Loucy (cell line): ENCODE results near the gene SECISBP2L.

Experiments used
- EZH2phosphoT487 ChIP-seq: fragments of 200-600 bp; IDR thresholded peaks from 2 replicates; pipeline ENCODE4 v1.6.1; 2018; ENCODE audit warnings: antibody characterized with exemption, mild to moderate bottlenecking, moderate library complexity, borderline replicate concordance
- TF ChIP-seq, protein P1 (sequence below): fragments of 200-600 bp; sonication (generic); conservative IDR thresholded peaks from 2 replicates; pipeline ENCODE4 v1.5.1; 2014; ENCODE audit warnings: mild to moderate bottlenecking, antibody characterized with exemption, low read length

DNA sequence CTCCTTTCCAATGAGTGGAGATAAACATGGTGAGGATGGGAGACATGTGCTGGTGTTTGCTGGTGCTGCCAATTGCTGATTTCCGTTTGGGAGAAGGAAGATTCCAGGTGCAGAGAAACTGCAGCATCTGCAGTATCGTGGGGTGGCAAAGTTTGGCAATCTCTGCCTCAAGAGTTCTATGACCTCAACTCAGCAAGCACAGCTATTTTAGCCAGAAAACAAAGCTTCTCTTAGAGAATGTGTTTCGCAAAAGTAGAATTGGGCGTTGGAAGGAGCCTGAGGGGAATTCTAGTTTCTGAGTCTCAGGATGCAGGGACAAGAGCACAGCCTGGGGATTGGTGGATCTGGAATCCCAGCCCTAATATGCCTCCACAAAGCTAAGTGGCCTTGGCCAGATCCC lies 64.3 kb downstream of the SECISBP2L start:
- TF ChIP-seq, protein P1, sequence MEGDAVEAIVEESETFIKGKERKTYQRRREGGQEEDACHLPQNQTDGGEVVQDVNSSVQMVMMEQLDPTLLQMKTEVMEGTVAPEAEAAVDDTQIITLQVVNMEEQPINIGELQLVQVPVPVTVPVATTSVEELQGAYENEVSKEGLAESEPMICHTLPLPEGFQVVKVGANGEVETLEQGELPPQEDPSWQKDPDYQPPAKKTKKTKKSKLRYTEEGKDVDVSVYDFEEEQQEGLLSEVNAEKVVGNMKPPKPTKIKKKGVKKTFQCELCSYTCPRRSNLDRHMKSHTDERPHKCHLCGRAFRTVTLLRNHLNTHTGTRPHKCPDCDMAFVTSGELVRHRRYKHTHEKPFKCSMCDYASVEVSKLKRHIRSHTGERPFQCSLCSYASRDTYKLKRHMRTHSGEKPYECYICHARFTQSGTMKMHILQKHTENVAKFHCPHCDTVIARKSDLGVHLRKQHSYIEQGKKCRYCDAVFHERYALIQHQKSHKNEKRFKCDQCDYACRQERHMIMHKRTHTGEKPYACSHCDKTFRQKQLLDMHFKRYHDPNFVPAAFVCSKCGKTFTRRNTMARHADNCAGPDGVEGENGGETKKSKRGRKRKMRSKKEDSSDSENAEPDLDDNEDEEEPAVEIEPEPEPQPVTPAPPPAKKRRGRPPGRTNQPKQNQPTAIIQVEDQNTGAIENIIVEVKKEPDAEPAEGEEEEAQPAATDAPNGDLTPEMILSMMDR: no peak
- no peak for TF ChIP-seq EZH2phosphoT487
